ENCODE results near the gene POLR1C.

Gene POLR1C

GRCh38 chr6:43488667-43489276, 28.1 kb upstream of the POLR1C start:
- H3K27ac ChIP-seq = no peak overlapping the region
- TF ChIP-seq CTCF (IDR thresholded peaks at IDR 0.05) (no peak), ZFX (IDR thresholded peaks at IDR 0.05; ENCODE audit: borderline replicate concordance) (no peak)

GRCh38 chr6:43489277-43490072, 27.4 kb upstream of the POLR1C start:
- H3K27ac ChIP-seq = no peak overlapping the region
- TF ChIP-seq ZFX (IDR thresholded peaks at IDR 0.05; ENCODE audit: borderline replicate concordance) (no peak), CTCF (IDR thresholded peaks at IDR 0.05) (no peak)

- H3K27ac ChIP-seq = no peak overlapping the region
- TF ChIP-seq CTCF (IDR thresholded peaks at IDR 0.05) (no peak), ZFX (IDR thresholded peaks at IDR 0.05; ENCODE audit: borderline replicate concordance) (no peak)
Measured at GRCh38 chr6:43490523-43490939, 26.4 kb upstream of the POLR1C start.

GRCh38 chr6:43491750-43492661, 24.9 kb upstream of the POLR1C start:
- TF ChIP-seq CTCF (IDR thresholded peaks at IDR 0.05) = no peak
- no peak for TF ChIP-seq ZFX (IDR thresholded peaks at IDR 0.05; ENCODE audit: borderline replicate concordance)
- H3K27ac ChIP-seq = no peak overlapping the region

GRCh38 chr6:43492673-43493072, 24.2 kb upstream of the POLR1C start:
- H3K27ac ChIP-seq = no peak overlapping the region
- TF ChIP-seq ZFX (IDR thresholded peaks at IDR 0.05; ENCODE audit: borderline replicate concordance) = no peak
- no peak for TF ChIP-seq CTCF (IDR thresholded peaks at IDR 0.05)

- no peak overlapping the region for H3K27ac ChIP-seq
- TF ChIP-seq ZFX (IDR thresholded peaks at IDR 0.05; ENCODE audit: borderline replicate concordance) = no peak
- no peak for TF ChIP-seq CTCF (IDR thresholded peaks at IDR 0.05)
Measured at GRCh38 chr6:43493230-43493629, 23.7 kb upstream of the POLR1C start.

All from 22Rv1 (cell line).